Right kidney (tissue), 1 donor: ENCODE measurements around the gene ELL2.
"Not testable (repeated sequence)": the region's sequence is repeated elsewhere in the genome, so short reads cannot be mapped to it uniquely, and the experiment has no call there.

ENCODE experiments used
- DNase-seq: peaks from one replicate; pipeline ENCODE4 v3.0.0-alpha.2; 2016

The ELL2 gene

GRCh38 chr5:95859661-95860060 lies 102.0 kb downstream of the ELL2 start:
- no peak for DNase-seq

DNA sequence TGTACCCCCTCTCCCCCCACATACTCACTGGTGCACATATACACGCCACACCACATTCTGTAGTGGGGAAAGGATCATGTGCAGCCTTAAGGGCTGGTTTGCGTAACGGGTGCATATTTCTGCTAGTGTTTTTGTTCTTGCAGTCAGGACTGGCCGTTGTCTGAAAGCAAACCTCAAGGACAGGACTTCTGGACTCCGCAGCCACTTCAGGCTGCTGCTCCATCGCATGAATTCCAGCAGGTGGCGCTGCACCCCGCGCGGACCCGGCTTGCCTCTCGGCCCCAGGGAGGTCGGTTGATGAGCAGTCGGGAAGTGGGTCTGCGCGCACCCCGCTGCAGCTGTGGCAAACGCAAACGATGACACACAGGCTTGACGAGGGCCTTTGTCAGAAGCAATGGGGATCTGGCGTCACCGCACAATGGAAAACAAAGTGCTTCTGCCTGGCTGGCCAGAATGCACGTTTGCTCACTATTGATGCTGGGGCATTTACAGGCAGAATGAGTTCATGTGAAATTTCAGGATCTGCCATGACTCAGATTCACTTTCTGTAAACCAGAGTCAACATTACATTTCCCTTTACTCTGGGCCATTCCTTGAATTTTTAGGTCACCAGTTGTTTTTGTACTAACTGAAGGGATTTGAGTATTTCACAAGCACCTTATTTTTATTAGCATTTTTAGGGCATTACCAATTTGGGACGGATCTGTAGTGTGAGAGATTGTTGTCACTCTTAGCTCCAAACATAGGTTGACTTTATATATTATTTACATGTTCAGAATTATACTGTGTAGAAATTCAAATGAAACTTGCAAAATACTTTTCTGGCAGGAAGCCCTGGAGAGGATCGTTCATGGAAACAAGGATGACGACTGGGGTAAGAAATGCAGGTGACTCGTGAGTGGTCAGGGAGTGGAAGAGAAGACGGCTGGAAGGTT lies 102.7 kb downstream of the ELL2 start:
- DNase-seq: peak; percentile 81

GRCh38 chr5:95858023-95858461 lies 103.6 kb downstream of the ELL2 start:
- no peak for DNase-seq

GRCh38 chr5:95857185-95857945 lies 104.3 kb downstream of the ELL2 start:
- no peak for DNase-seq

- DNase-seq: no peak
Observed at GRCh38 chr5:95856501-95856981, 105.1 kb downstream of the ELL2 start.

GRCh38 chr5:95853490-95853889 lies 108.2 kb downstream of the ELL2 start:
- DNase-seq: no peak

DNA sequence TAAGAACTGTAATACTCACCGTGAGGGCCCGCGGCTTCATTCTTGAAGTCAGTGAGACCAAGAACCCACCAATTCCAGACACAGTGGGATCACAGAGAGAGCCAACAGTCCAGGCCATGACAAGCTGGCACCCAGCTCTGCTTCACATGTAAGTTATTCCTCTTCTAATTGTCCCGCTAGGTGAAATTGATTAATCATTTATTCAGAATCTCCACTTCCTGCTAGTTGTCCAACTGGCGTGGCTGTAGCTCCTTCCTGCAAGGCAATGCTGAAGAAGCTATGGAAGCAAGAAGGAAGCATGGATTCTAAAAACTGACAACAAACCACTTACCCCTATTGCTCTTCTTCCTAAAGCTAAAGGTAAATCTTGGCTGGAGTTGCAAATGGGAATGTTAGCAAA lies 109.1 kb downstream of the ELL2 start:
- DNase-seq: no peak

- DNase-seq: not testable (repeated sequence)
Observed at GRCh38 chr5:95851141-95851540, 110.5 kb downstream of the ELL2 start.

- DNase-seq: no peak
Observed at GRCh38 chr5:95850391-95850894, 111.2 kb downstream of the ELL2 start.

DNA sequence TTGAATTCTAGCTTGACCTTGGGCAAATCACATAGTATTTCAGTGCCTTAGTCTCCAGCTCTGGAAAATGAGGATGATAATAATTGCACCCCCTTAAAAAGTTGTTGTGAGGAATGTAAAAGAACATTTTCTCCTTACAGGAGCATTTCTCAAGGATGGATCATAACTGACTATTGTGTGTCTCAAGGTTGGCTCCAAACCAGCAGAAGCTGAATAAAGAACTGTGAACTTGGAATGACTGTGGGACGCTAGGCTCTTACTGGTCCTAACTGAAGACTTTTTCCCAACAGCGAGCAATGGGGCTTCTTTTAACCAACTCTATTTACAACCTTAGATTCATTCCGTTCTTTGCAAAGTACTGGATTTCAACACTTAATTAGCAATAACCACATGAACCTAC lies 113.0 kb downstream of the ELL2 start:
- no peak for DNase-seq

GRCh38 chr5:95847261-95847592 lies 114.4 kb downstream of the ELL2 start:
- DNase-seq: no peak

DNA sequence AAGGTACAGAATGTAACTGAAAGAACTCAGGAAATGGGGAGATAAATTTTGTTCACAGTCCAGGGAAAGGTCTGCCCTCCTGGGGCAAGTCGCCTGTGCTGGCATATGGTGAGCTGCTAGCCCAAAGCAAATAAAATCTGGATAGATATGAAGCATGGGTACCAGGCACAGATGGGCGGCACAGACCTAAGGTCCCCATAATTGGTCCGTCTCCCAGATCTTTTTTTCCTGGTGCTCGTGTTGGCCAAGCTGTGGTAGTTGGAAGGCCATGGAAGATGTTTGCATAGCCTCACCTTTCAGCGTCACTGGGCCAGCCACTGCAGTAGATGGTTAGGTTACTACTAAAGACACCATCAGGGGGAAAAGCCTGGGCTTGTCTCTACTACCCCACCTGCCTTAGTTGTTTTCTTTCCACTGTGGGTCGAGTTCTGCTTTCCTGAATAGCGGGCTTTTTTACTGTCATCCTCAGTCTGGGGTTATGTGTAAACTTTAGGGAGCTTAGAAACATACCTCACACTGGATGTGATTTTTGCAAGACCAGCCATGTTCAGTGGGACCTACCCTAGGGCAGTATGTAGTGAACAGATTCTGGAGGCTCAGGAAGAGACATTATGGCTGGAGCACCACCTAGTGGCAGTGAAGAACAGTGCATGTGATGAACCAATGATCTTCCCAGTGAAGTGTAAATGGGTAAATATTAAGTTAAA lies 114.9 kb downstream of the ELL2 start:
- no peak for DNase-seq

DNA sequence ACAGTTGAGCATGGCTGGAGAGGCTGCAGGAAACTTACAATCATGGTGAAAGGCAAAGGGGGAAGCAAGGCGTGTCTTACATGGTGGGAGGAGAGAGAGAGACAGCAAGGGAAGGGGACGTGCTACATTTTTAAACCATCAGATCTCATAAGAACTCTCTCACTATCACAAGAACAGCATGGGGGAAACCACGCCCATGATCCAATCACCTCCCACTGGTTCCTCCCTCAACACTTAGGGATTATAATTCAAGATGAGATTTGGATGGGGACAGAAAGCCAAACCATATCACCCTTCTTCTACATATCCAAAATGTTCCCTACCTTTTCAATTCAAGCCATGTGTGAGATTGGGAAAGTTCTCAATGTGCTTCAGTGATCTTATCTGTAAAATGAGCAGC lies 116.3 kb downstream of the ELL2 start:
- no peak for DNase-seq

- DNase-seq: no peak
Observed at GRCh38 chr5:95843733-95844223, 117.9 kb downstream of the ELL2 start.

GRCh38 chr5:95842854-95843544 lies 118.7 kb downstream of the ELL2 start:
- no peak for DNase-seq

DNA sequence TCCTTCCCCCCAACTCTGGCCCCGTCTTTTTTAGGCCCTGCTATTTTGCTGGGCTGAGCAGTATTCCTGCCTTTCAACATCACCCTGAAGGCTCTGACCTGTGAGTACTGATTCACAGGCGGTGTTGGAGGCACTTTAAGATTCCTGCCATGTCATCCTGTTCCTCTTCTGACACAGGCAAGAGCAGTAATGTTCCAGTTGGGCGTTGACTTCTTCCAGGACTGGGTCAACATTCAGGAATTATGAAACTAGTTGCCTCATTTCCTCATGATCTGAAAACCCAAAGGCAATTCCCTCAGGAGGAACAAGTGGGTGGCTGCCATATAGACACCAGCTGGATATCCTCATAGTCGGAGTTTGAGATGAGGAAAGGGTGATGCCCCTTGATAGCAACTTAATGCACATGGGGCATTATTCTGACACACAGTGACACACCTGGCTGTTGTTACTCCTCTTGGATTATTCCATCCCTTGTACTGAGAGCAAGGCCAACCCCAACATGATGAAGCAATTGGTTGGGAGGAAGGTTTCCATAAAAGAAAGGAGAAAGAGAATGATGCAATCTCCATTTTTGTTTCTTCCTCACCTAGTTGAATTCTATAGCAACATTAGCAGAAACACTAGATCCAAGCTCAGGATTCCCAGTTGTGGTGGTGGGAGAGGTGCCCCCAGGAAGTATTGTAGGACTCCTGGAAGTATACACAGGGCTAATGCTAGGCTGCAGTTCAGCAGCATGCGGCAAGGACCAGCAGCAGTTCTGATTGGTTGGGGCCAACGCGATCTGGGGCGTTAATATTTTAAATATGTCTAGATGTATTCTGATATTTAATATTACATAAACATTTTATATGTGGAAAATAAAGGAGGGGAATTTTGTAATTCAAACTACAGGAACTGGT lies 119.5 kb downstream of the ELL2 start:
- DNase-seq: no peak

- DNase-seq: no peak
Observed at GRCh38 chr5:95840956-95841705, 120.5 kb downstream of the ELL2 start.

GRCh38 chr5:95839658-95840057 lies 122.0 kb downstream of the ELL2 start:
- no peak for DNase-seq

DNA sequence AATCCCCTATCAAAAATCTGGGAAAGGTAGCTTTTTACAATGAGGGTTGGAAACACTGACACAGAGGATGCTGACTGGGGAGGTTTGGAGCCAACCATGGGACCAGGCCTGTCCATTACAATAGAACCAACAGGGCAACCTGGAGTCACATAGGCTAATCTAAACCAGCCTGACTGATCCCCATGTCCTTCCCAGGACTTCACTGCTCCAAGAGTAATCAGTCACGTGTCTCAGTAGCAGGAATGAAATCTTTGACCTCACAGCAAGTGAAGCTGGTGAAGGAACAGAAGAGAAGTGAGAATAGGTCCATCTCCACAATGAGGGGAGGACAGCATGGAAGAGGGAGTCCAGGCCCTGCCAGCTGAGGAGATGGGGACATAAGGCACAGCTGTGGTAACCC lies 123.1 kb downstream of the ELL2 start:
- DNase-seq: no peak

DNA sequence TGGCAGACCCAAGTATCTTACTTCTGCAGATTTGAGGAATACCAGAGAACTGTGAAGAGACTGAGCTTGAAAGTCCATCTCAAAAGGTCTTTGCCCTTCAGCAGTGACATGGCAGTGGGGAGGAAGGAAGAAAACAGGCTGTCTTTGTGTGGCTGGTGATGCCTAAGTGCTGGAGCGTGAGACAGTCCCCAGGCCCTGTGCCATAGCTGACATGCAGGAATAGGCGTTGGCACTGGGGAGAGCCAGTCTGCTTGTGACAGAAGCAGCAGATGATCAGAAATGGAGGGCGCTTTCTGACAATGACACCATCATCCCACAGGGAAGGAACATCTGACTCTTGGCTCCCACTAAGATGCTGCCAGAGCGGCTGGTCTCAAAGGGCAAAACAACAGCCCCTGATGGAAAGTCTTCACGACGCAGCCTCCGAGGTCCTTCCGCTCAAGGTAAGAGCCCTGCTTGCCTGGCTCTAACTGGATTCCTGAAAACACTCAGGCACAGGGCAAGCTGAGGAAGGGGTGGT lies 123.6 kb downstream of the ELL2 start:
- no peak for DNase-seq
